HG03280 (cell line): Measurements from ENCODE around the gene KIF14.
A peak's percentile ranks its signal among the peaks of the same experiment; 100 is the strongest.

ENCODE experiments used
- ATAC-seq: cut with Tn5 transposase; IDR thresholded peaks from one replicate; pipeline ENCODE4 v1.9.1; 2021; ENCODE audit warnings: mild to moderate bottlenecking, moderate library complexity; ENCODE audit not compliant: unreplicated experiment

The KIF14 gene

GRCh38 chr1:200620273-200621131 lies at the start of gene KIF14:
Gene KIF14 (minus strand): TSS chr1:200620751. CDS start chr1:200618723, 2,028 bp downstream.
- ATAC-seq: peak; percentile 94

GRCh38 chr1:200669314-200670241 lies 49.0 kb upstream of the KIF14 start, which contains the start of gene DDX59:
Gene DDX59 (minus strand): TSS chr1:200669907. CDS start chr1:200666740, 3,167 bp downstream.
- peak; percentile 84 for ATAC-seq

- ATAC-seq: no peak
Measured at GRCh38 chr1:200668514-200669313, 48.2 kb upstream of the KIF14 start.

- no peak for ATAC-seq
Measured at GRCh38 chr1:200666309-200666708, 45.8 kb upstream of the KIF14 start.

- no peak for ATAC-seq
Measured at GRCh38 chr1:200665861-200666260, 45.3 kb upstream of the KIF14 start.

- ATAC-seq: no peak
Measured at GRCh38 chr1:200660719-200661118, 40.2 kb upstream of the KIF14 start.

GRCh38 chr1:200659269-200659668 lies 38.7 kb upstream of the KIF14 start:
- no peak for ATAC-seq

GRCh38 chr1:200658037-200658818 lies 37.7 kb upstream of the KIF14 start:
- ATAC-seq: no peak

GRCh38 chr1:200654660-200655059 lies 34.1 kb upstream of the KIF14 start:
- peak; percentile 93 for ATAC-seq

GRCh38 chr1:200653022-200653462 lies 32.5 kb upstream of the KIF14 start:
- ATAC-seq: no peak

- ATAC-seq: no peak
Measured at GRCh38 chr1:200652378-200652777, 31.8 kb upstream of the KIF14 start.

- ATAC-seq: no peak
Measured at GRCh38 chr1:200646515-200646914, 26.0 kb upstream of the KIF14 start.

- ATAC-seq: no peak
Measured at GRCh38 chr1:200644021-200644420, 23.5 kb upstream of the KIF14 start.

GRCh38 chr1:200642481-200642880 lies 21.9 kb upstream of the KIF14 start:
- ATAC-seq: no peak

- ATAC-seq: no peak
Measured at GRCh38 chr1:200640963-200641401, 20.4 kb upstream of the KIF14 start.

GRCh38 chr1:200640373-200640962 lies 19.9 kb upstream of the KIF14 start:
- no peak for ATAC-seq

- no peak for ATAC-seq
Measured at GRCh38 chr1:200638073-200638472, 17.5 kb upstream of the KIF14 start.

GRCh38 chr1:200636681-200637080 lies 16.1 kb upstream of the KIF14 start:
- no peak for ATAC-seq
